Fibroblast of villous mesenchyme (primary cell): ENCODE data around the gene HMBS. TPM values are rescaled to one million over a fixed set of nuclear protein-coding genes. Genes with fewer than 3 reads are reported as not detected.

Source experiments
- DNase-seq: peaks from one replicate; pipeline ENCODE4 v3.0.0-alpha.2; 2010; ENCODE audit warnings: low read depth
- H3K4me3 ChIP-seq: 2 replicates; pipeline ENCODE4 v1.5.1; 2011; ENCODE audit warnings: low read depth, mild to moderate bottlenecking, low read length
- total RNA-seq: library from RNA; depleted of rRNA; stranded (reverse); fragments of >200 nt; gene quantifications from 2 replicates; pipeline ENCODE4 v1.2.3, GENCODE V29; 2012
- TF ChIP-seq, protein P1 (sequence below): IDR thresholded peaks from 2 replicates; pipeline ENCODE4 v1.5.1; 2012; ENCODE audit warnings: low read depth, mild to moderate bottlenecking, low read length; ENCODE audit not compliant: insufficient read depth

Gene HMBS
- total RNA-seq, 1 donor = 11.2 TPM

DNA sequence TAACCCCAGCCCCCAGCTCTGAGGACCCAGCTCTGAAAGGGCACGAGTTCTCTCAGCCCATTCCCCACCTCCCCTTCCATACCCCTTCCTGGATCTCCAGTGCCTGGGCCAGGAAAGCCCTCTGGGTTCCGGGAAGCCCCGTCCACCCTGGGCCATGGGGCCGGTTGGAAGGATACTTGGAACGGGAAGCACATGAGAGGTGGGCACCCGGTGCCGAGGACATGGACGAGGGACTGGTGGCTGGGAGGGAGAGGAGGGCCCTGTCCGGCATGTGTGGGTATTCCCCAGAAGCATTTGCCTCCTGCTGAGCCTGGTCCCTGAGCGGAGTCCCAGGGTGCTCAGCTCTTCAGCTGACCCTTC lies 31.5 kb downstream of the HMBS start:
- TF ChIP-seq, protein P1, sequence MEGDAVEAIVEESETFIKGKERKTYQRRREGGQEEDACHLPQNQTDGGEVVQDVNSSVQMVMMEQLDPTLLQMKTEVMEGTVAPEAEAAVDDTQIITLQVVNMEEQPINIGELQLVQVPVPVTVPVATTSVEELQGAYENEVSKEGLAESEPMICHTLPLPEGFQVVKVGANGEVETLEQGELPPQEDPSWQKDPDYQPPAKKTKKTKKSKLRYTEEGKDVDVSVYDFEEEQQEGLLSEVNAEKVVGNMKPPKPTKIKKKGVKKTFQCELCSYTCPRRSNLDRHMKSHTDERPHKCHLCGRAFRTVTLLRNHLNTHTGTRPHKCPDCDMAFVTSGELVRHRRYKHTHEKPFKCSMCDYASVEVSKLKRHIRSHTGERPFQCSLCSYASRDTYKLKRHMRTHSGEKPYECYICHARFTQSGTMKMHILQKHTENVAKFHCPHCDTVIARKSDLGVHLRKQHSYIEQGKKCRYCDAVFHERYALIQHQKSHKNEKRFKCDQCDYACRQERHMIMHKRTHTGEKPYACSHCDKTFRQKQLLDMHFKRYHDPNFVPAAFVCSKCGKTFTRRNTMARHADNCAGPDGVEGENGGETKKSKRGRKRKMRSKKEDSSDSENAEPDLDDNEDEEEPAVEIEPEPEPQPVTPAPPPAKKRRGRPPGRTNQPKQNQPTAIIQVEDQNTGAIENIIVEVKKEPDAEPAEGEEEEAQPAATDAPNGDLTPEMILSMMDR = no peak
- DNase-seq = no peak
- no peak overlapping the region for H3K4me3 ChIP-seq

DNA sequence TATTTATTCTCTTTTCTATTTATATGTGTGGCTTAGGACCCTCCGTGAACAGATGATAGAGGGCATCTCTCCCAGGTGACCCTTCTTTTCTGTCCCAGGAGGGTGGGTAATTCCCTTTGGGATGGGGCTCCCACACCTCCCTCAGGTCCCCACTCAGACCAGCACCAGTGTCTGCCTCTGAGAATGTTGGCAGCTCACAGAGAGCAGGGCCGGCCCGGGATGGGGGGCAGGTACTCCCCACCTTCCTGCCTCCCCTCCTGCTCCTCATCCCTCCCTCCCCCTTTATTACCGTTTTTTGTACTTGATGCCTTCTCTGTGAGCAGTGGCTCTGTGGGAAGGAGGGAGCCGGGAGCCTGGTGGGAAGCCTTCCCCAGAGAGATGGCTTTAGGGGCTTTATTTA lies 31.9 kb downstream of the HMBS start:
- H3K4me3 ChIP-seq = no peak overlapping the region

DNA sequence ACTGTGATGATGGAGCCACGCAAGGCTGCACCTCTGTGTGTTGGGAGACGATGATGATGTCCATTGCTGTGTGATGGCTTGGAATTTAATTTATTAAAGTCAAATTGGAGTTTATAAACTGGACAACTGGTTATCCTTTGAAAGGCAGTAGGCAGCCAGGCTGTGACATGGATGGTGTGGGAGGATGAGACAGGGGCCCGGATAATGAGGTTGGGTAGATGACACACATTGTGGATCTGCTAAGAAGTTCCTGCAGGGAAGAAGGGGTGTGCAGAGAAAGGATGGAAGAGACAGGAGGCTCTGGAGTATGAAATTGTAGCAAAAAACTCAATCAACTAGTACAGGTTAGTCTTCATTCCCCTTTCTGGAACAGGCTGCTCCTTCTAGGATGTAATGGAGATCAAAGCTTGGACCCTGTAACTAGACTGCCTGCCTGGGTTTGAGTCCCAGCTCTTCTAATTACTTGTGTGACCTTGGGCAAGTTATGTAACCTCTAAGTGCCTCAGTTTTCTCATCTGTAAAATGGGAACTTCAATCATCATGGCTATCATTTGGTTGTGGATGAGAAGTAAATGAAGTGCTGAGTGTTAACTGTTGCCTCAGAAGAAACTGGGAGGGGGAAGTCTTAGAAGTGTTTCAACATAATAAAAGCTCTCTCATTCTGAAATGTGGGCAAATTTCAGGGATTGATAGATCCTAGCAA lies 32.5 kb downstream of the HMBS start:
- no peak overlapping the region for H3K4me3 ChIP-seq
- no peak for DNase-seq
- TF ChIP-seq, protein P1 = no peak

More for the DNA sequence above, 31.9 kb downstream of the HMBS start:
- TF ChIP-seq, protein P1 = no peak
- DNase-seq = no peak

DNA sequence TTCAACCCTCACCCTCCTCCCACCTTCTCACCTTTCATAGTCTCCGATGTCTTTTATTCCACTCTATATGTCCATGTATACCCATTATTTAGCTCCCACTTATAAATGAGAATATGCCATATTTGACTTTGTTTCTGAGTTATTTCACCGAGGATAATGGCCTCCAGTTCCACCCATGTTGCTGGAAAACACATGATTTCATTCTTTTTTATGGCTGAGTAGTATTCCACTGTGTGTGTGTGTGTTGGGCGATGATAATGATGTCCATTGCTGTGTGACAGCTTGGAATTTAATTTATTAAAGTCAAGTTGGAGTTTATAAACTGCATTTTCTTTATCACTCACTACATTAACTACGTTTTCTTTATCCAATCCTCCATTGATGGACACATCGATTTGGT lies 33.5 kb downstream of the HMBS start:
- no peak overlapping the region for H3K4me3 ChIP-seq
- TF ChIP-seq, protein P1 = no peak
- no peak for DNase-seq

DNA sequence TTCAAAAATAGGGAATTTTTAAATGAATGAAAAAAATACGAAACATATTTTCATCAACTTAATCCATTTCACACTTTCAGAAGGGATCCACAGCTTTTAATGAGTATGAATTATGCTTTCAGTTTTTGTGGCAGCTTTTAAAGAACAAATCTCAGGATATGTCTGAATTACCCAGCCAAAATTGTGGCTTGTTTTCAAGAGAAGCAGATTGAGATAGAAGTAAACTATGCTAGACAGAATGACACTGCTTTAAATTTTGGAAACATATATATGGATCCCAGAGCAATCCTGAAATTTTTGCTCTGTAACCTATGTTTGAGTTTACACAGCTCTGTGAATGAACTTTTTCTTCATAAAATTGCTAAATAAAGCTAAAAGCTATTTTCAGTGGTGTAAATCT lies 34.3 kb downstream of the HMBS start:
- H3K4me3 ChIP-seq = no peak overlapping the region
- TF ChIP-seq, protein P1 = no peak
- no peak for DNase-seq

DNA sequence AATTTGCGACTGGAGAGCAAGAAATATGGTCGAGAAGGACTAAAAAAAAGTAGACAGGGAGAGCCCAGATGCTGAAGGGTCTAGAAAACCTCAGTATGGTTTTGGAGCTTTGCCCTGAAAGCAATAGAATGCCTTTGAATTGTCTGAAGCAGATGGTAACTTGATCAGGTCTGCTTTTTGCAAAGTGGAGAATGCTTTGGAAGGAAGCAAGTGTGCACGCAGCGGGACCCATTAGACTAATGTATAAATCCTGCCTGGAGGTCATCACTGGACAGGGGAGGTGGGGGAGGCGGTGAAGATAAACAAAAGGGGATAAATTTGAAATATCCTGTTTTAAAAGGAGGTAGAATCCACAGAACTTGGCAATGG lies 35.9 kb downstream of the HMBS start:
- TF ChIP-seq, protein P1 = no peak
- peak; percentile 20 for DNase-seq
- H3K4me3 ChIP-seq = peak overlapping the region; percentile 64

DNA sequence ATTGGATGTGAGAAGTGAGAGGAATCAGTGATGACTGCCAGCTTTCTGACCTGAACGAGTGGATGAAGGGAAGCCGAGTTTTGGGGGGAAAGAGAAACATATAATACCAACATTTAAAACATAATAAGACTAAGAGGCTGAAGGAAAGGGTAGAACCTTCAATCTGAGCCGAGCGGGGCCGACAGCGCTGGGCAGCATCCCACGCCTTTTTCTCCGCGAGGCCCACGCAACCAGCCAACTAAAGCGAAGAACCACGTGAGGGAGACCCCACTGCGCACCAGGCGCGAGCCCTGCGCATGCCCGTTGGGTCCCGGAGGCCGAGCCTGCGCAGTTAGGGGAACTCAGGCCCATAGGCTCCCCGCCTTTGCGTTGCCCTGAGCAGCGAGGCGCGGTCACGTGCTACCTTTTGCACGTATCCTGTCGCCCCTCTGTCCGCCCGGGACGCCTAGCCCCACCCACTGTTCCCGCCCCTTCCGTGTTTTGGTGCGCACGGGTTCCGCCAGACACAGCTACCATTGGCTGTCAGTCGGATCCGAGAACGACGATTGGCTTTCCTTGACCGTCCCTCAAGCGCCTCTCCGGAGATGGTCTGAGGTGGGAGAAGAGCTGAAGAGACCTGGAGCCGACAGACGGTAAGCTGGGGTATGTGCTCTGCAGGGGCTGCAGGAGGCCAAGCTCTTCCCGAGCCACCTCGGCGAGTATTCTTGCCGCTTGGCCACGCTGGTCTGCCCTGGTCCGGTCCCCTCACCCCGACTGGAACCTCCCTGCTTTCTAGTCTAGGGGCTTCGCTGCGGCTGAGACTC lies 36.5 kb downstream of the HMBS start, which contains the start of gene HINFP:
Gene HINFP (plus strand): TSS at position 573 of the 803 bp plus-strand sequence. CDS start 5,365 bp downstream, outside the sequence.
- H3K4me3 ChIP-seq = peak within 1 kb of the TSS; percentile 98
- TF ChIP-seq, protein P1 = no peak
- peak; percentile 98 for DNase-seq
